ENCODE results near the gene MTHFD1L. TPM values are rescaled to one million over a fixed set of nuclear protein-coding genes. Genes with fewer than 3 reads are reported as not detected.

Gene MTHFD1L
- total and polyA plus RNA-seq, 7 donors, result 0.60 to 17.9 (median 3.0) TPM

- no peaks in the 10 kb centered on the region for H3K27me3 ChIP-seq
- peaks cover 0 to 27% (median 16%) of the 10 kb centered on the region in 4 donors for H3K4me1 ChIP-seq
- H3K36me3 ChIP-seq, result no peaks in the 10 kb centered on the region
- intact Hi-C loops (cut with DNase I), result no loop called here
- H3K9me3 ChIP-seq, result no peaks in the 10 kb centered on the region
- no peak overlapping the region for H3K27ac ChIP-seq
- 80 to 85% methylated on average over 13 of the region's 13 CpGs for WGBS, 2 donors
- no peak overlapping the region for H3K4me3 ChIP-seq
- TF ChIP-seq POLR2AphosphoS5 (IDR thresholded peaks at IDR 0.05), result no peak
- TF ChIP-seq EP300 (IDR thresholded peaks at IDR 0.05), result no peak
- no peak for TF ChIP-seq CTCF (IDR thresholded peaks at IDR 0.05)
- TF ChIP-seq POLR2A (IDR thresholded peaks at IDR 0.05), result no peak
- DNase-seq, result no peak
These were observed 140.6 kb downstream of the MTHFD1L start for GRCh38 chr6:151005896-151006632.

- no peak overlapping the region for H3K4me3 ChIP-seq
- H3K9me3 ChIP-seq, result no peaks in the 10 kb centered on the region
- no peaks in the 10 kb centered on the region for H3K27me3 ChIP-seq
- H3K36me3 ChIP-seq, result no peaks in the 10 kb centered on the region
- peaks cover 0 to 24% (median 16%) of the 10 kb centered on the region in 4 donors for H3K4me1 ChIP-seq
- DNase-seq, result no peak
- no peak overlapping the region for H3K27ac ChIP-seq
- WGBS, 2 donors, result 93% methylated on average over 3 of the region's 3 CpGs
- TF ChIP-seq POLR2AphosphoS5 (IDR thresholded peaks at IDR 0.05), result no peak
- TF ChIP-seq EP300 (IDR thresholded peaks at IDR 0.05), result no peak
- TF ChIP-seq CTCF (IDR thresholded peaks at IDR 0.05), result no peak
- TF ChIP-seq POLR2A (IDR thresholded peaks at IDR 0.05), result no peak
- intact Hi-C loops (cut with DNase I), result no loop called here
These were observed 141.6 kb downstream of the MTHFD1L start for GRCh38 chr6:151007076-151007475.

- Histone ChIP-seq H3K27me3 (no peaks in the 10 kb centered on the region), H3K36me3 (no peaks in the 10 kb centered on the region), H3K27ac (no peak overlapping the region), H3K4me3 (no peak overlapping the region), H3K9me3 (no peaks in the 10 kb centered on the region), H3K4me1 (peaks cover 0 to 24% (median 16%) of the 10 kb centered on the region in 4 donors)
- TF ChIP-seq CTCF (IDR thresholded peaks at IDR 0.05), result no peak
- no peak for TF ChIP-seq POLR2AphosphoS5 (IDR thresholded peaks at IDR 0.05)
- TF ChIP-seq EP300 (IDR thresholded peaks at IDR 0.05), result no peak
- TF ChIP-seq POLR2A (IDR thresholded peaks at IDR 0.05), result no peak
- WGBS, 2 donors, result 78 to 87% methylated on average over 4 of the region's 4 CpGs
- no peak for DNase-seq
- intact Hi-C loops (cut with DNase I), result no loop called here
These were observed 142.4 kb downstream of the MTHFD1L start for GRCh38 chr6:151007922-151008321.

GRCh38 chr6:151008425-151008824 is 142.9 kb downstream of the MTHFD1L start:
- DNase-seq, result no peak
- Histone ChIP-seq H3K27ac (no peak overlapping the region), H3K36me3 (no peaks in the 10 kb centered on the region), H3K27me3 (no peaks in the 10 kb centered on the region), H3K9me3 (no peaks in the 10 kb centered on the region), H3K4me3 (no peak overlapping the region), H3K4me1 (peaks cover 0 to 24% (median 16%) of the 10 kb centered on the region in 4 donors)
- 90 to 94% methylated on average over 4 of the region's 4 CpGs for WGBS, 2 donors
- no peak for TF ChIP-seq POLR2A (IDR thresholded peaks at IDR 0.05)
- no peak for TF ChIP-seq POLR2AphosphoS5 (IDR thresholded peaks at IDR 0.05)
- no peak for TF ChIP-seq CTCF (IDR thresholded peaks at IDR 0.05)
- TF ChIP-seq EP300 (IDR thresholded peaks at IDR 0.05), result no peak
- intact Hi-C loops (cut with DNase I), result no loop called here
